Measurements from ENCODE around the gene KRT35.

Gene KRT35

DNA sequence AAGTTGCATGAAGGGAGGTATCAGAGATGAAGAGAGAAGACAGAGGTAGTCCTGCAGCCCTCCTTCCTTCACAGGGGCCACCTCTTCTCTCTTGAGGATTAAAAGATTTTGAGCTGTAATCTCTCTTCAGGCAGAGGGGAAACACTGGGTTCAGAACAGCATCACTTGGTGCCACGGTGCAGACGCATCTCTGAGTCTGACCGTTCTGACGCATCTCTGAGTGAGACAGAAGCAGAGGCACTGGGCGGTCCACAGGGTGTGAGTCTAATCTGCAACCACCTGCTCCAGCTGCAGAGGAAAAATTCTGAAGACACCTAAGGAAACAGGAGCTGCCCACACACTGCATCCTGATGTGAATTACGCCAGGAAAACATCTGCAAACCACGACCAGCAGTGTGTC lies 51.3 kb downstream of the KRT35 start:
- H3K4me1 ChIP-seq (ENCODE audit: control insufficient read depth in 1 of 2, insufficient read depth in 2 of 2, low read length in 2 of 2), result no peaks in the 10 kb centered on the region
- no peaks in the 10 kb centered on the region for H3K27me3 ChIP-seq (ENCODE audit: low read depth, low read length)
- no peak overlapping the region for H3K4me3 ChIP-seq (ENCODE audit: low read depth in 1 of 2, low read length in 2 of 2)
- no peaks in the 10 kb centered on the region for H3K9me3 ChIP-seq (ENCODE audit: control insufficient read depth in 1 of 2, low read length in 2 of 2)
- no peak overlapping the region for H3K27ac ChIP-seq (ENCODE audit: low read length)
- H3K36me3 ChIP-seq (ENCODE audit: control insufficient read depth in 1 of 2, insufficient read depth in 2 of 2, low read length in 2 of 2), result no peaks in the 10 kb centered on the region

DNA sequence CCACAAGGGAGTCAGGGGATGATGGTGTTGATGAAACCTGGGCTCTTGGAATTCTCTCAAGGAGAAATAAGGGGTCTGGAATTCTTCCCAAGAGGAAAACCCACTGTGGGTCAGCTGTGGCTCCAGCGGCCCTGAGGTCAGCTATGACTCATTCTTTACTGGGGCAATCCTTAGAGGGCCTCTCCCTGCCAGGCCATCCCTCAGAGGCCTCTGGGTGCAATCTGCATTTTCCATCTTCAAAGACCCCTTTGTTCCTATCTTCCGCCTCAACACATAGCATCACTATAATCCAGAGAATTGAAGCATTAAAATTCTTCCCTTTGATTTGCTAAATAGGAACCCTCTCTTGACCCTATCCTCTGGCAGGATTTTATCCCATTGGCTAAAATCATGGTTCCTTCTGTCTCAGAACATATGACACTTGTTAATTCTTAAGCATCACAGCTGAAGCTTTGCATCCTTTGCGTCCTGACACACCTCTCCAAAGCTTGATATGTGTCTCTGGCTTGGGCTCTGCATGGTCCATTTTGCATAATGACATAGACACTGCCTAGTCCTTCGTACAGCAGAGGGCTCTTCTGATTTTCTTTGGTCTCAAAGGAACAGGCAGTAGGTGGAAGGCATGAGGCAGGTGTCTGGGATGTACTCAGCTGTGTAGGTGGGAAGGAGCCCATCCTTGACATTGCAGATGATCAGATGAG lies 52.2 kb downstream of the KRT35 start:
- Histone ChIP-seq H3K4me1 (ENCODE audit: control insufficient read depth in 1 of 2, insufficient read depth in 2 of 2, low read length in 2 of 2) (no peaks in the 10 kb centered on the region), H3K9me3 (ENCODE audit: control insufficient read depth in 1 of 2, low read length in 2 of 2) (no peaks in the 10 kb centered on the region), H3K36me3 (ENCODE audit: control insufficient read depth in 1 of 2, insufficient read depth in 2 of 2, low read length in 2 of 2) (no peaks in the 10 kb centered on the region), H3K27me3 (ENCODE audit: low read depth, low read length) (no peaks in the 10 kb centered on the region), H3K4me3 (ENCODE audit: low read depth in 1 of 2, low read length in 2 of 2) (no peak overlapping the region), H3K27ac (ENCODE audit: low read length) (no peak overlapping the region)
